Ammon's horn (tissue), 1 donor: Measurements from ENCODE around the gene SESN3.
"Not testable (repeated sequence)": the region's sequence is repeated elsewhere in the genome, so short reads cannot be mapped to it uniquely, and the experiment has no call there.

Experiments used
- DNase-seq: peaks from one replicate; pipeline ENCODE4 v3.0.0-alpha.2; 2016; ENCODE audit warnings: low spot score

Gene SESN3, protein sequence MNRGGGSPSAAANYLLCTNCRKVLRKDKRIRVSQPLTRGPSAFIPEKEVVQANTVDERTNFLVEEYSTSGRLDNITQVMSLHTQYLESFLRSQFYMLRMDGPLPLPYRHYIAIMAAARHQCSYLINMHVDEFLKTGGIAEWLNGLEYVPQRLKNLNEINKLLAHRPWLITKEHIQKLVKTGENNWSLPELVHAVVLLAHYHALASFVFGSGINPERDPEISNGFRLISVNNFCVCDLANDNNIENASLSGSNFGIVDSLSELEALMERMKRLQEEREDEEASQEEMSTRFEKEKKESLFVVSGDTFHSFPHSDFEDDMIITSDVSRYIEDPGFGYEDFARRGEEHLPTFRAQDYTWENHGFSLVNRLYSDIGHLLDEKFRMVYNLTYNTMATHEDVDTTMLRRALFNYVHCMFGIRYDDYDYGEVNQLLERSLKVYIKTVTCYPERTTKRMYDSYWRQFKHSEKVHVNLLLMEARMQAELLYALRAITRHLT

DNA sequence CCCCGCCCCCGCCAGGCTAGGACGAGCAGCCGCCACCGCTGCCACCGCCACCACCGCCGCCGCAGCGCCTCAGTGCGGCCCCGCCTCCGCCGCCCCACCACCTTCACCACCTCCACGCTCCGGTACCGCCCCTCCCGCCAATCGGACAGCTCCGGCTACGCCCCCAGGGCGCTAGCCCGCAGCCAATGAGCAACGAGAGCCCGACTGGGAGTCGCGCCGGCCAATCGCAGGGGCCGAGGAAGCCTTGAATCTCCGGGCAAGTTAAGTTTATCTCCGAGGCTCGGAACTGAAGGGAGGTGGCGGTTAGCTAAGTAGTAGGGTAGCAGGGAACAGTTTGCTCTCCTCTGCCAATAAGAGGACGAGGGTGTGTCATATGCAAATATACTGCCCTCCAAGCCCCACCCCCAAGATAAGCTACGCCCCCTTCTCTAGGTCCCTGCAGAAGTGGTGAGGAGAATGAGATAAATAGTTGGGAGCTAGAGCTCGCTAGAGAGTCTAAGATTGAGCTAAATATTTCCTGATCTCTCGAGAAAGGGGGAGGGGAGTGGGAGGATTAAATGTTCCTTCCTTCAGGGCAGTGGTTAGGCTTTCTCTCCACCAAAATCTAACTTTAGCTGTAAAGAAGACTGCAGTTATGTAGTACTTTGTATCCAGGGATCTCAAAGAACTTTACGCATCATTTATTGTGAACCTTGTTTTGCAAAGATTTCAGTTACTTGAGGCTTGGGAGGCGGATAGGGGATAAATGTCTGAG is at the start of gene SESN3:
SESN3 (minus strand) TSS at position 76 of the 754 bp plus-strand sequence. CDS start 342 bp downstream, outside the sequence.
- DNase-seq = peak; percentile 99

DNA sequence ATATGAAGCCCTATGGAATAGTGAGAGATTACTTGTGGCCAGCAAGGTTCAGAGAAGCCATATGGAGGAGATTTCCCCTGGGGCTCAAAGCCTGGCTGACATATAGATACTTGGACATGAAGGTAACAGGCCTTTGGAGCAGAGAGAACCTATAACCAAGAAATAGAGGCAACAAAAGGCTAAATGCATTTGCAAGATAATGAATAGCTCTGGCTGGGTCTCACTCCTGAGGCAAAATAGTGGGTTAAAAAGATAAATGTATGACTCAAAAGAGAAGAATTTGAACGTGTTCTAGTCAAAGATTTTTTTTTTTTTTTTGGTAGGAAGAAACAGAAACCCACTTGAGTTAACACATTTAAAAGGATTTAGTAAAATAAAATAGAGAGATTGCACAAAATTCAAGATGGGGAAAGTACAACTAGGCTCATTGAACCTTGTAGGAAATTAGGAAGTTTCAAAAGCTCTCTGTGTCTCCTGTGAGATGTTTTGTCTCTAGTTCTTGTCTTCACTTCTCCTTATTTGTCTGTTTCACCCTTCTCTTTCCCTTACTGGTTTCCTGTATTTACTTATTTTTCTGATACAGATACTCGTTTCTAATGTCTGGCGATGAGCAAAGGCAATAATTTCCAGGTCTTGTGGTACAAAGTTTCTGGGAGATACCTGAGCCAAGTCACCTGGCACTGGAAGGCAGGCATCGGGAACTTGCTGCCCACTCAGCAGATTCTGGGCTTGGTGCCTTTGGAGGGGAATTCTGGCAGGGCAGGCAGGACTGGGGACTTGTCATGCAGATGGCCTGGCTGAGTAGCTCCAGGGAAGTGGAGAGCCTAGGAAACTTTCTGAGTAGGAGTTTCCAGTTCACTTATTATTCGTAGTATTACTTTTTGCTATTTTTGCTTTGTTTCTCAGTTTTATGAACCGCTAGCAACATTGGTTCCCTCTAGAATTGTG is 49.2 kb upstream of the SESN3 start:
- peak; percentile 77 for DNase-seq

DNA sequence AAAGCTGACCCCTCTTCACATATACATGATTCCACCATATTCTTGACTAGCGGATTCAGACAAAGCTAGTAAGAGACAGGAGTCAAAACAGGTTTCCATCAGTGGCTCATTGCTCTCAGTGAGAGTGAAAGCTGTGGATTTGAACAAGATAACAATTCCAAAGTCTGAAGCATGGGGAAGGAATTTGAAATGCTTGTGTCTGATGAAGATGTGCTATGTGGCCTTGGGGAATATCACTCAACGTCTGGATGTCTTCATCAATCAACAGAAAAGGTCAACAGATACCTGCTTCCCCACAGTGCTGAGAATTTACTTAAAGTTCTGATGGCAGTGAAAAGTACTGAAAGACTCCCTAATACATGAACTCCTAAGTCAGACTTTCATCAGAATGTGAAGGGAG is 46.9 kb upstream of the SESN3 start:
- DNase-seq = no peak

DNA sequence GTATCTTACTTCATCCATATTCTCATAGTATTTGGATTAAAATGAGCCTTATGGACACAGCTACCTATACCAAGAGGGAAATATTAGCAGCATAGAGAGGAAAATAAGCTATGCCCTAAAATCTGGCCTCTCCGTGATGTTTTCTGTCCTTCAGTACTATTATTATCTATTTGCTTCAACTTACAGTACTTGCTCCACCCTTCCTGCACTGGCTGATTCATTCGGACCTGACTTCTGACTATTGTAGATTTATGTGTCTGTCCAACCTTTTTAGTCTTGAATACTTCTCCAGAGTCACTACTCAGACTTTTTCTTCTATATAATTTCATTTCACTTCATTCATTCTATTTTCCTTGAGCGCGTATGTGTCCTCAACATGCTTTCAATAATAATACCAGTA is 45.1 kb upstream of the SESN3 start:
- DNase-seq = no peak

- not testable (repeated sequence) for DNase-seq
Observed at GRCh38 chr11:95273618-95274017, 42.6 kb upstream of the SESN3 start.

DNA sequence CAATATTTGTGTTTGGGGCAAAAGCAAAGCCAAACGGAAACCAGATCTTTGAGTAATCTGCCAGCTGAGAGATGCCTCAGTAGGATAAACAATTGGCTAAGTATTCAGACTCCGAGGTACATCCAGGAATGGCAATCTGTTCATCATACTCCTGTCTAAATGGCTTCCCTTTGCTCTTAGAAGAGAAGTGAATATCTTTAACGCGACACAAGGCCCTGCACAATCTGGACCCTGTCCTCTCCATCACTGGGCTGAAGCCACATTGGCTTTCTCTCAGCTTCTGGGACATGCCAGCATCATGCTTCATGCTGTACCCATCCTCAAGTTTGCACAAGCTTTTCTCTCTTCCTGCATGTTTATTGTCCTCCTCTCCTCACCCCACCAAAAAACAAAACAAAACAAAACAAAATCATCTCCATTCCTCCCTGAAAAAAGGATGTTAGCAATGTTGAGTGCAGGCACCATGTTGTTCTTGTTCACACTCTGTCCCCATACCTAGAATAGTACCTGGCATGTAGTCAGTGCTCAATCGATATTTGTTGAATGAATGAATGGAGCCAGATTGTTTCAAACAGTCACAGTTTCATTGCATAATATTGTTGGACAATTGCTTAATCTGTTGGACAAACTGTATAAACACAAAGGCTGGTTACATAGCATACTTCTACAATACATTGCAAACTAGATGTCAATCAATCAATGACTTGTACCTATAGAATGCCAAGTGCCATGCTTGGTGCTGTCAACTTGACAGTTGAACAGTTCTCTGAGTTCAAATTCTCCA is 38.2 kb upstream of the SESN3 start:
- no peak for DNase-seq

DNA sequence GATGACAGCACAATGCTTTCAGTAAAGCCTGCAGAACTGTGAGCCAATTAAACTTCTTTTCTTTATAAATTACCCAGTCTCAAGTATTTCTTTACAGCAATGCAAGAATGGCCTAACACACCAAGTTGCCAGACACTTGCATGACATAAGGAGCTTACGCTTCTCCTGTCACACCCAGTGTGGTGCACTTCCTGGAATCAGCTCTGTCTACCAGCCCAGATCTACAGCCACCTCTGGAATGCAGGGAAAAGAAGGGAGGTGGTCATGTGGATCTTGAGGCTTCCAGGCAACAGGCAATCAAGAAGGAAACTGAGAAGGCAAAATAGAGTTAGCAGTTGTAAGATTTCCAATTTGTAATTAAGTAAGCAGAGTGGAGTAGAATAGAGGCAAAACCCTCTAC is 37.4 kb upstream of the SESN3 start:
- DNase-seq = peak; percentile 30

GRCh38 chr11:95267601-95268213 is 36.7 kb upstream of the SESN3 start:
- DNase-seq = no peak

DNA sequence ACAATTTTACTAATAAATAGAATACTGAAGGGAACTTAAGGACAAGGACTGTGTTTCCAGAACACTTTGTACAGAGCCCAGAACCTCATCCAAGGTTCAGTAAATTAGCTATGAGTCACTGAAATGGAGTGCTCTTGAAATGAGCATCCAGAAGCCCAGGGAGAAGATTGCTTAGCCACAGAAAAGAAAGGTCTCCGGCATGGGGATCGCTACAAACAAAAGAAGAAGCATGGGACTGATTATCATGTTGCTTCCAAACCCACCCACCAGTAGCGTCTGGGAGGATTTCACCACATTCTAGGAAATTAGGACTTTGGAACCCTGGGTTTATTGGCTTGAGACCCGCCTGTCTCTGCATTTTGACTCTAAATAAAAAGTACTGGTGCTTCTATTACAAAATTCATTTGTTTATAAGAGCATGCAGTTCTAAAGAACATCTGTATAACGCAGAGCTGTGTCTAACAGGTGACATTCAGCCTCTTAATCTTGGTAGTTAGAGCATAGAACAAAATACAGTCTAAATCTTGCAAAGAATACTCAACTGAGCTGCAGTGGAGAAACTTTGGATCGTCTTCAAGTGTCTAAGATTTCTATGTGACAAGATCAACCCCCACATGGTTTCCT is 35.9 kb upstream of the SESN3 start:
- no peak for DNase-seq

- no peak for DNase-seq
Observed at GRCh38 chr11:95264881-95265280, 33.9 kb upstream of the SESN3 start.

DNA sequence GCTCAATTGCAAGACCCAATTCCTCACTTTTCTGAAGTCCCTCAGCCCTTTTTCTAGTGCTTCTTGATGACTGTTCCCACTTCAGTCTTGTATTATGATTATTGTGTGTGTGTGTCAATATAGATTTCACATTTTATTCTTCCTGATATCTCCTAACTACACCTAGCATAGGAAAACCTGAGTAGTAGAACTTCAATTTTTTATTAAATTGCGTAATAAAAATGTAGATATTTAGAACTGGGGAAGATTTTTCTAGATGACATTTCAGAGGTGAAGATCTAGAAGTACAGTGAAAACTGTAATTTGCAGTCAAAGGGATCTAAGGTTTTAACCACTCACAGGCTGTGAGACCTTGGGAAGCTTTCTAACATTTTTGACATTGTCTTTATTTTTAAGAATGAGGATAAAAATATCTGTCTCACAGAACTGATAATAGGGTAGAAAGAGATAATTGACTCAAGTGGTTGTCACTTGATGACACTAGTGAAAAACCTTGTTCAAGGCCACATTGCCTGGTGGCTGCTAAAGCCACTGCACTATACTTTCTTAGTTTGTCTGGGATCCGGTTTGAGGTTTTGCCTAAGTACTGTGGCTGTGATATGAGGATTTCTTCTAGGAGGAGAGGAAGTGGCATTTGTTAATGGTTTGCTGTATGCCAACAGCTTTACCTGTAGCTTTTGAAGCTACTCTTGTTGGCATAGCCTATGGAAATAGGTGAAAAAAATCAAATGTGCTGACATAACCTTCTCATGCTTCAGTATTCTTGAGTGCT is 32.2 kb upstream of the SESN3 start:
- no peak for DNase-seq

- DNase-seq = no peak
Observed at GRCh38 chr11:95257456-95257971, 26.5 kb upstream of the SESN3 start.

- peak; percentile 57 for DNase-seq
Observed at GRCh38 chr11:95256321-95256779, 25.3 kb upstream of the SESN3 start.

- peak; percentile 18 for DNase-seq
Observed at GRCh38 chr11:95255251-95256145, 24.5 kb upstream of the SESN3 start.

- DNase-seq = no peak
Observed at GRCh38 chr11:95254716-95255115, 23.7 kb upstream of the SESN3 start.

DNA sequence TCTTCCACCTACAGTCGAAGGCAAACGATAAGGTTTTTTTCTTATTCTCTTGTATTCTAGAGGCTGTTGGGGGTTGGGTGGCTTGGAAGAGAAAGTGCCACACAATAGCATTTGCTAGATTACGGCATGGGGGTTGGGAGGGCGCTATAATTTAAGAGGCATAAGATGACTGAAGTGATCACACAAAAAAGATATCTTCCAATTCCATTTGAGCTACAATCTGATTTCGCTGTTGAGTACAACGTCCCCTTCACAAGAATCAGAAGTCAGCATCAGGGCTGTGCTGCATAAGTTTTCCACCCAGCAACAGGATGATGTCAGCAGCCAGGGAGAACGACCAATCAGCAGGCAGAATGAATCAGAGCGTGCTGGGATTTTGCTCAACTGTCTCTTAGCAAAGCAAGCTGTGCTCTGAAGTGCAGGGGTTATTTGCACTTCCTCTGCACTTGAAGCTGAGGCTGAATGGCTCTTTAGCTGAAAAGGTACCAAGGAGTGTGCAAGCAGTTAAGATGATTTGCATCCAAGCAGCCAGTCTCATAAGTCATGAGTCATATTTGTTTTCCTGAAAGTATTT is 23.2 kb upstream of the SESN3 start:
- peak; percentile 97 for DNase-seq

GRCh38 chr11:95253141-95253540 is 22.1 kb upstream of the SESN3 start:
- no peak for DNase-seq

- no peak for DNase-seq
Observed at GRCh38 chr11:95252586-95252985, 21.6 kb upstream of the SESN3 start.
